Left ventricle myocardium inferior (tissue), 1 donor: ENCODE data around the gene CSMD2. TPM values are rescaled to one million over a fixed set of nuclear protein-coding genes. Genes with fewer than 3 reads are reported as not detected.

ENCODE experiments used
- DNase-seq: peaks from one replicate; pipeline ENCODE4 v3.0.0-alpha.2; 2020
- H3K27ac ChIP-seq: fragments of 200-600 bp; replicated peaks from 2 replicates; pipeline ENCODE4 v1.8.0; 2021
- H3K27me3 ChIP-seq: fragments of 200-600 bp; 2 replicates; pipeline ENCODE4 v1.8.0; 2021; ENCODE audit warnings: low read depth
- H3K36me3 ChIP-seq: fragments of 200-600 bp; 2 replicates; pipeline ENCODE4 v1.8.0; 2021
- H3K4me1 ChIP-seq: fragments of 200-600 bp; 2 replicates; pipeline ENCODE4 v1.8.0; 2021
- H3K4me3 ChIP-seq: fragments of 200-600 bp; 2 replicates; pipeline ENCODE4 v1.8.0; 2021; ENCODE audit warnings: mild to moderate bottlenecking, moderate library complexity
- H3K9me3 ChIP-seq: fragments of 200-600 bp; replicated peaks from 2 replicates; pipeline ENCODE4 v1.8.0; 2021
- CTCF ChIP-seq: fragments of 200-600 bp; IDR thresholded peaks from 2 replicates; pipeline ENCODE4 v1.8.0; 2021; ENCODE audit warnings: antibody characterized with exemption, mild to moderate bottlenecking, borderline replicate concordance
- intact Hi-C: fragments of 100-400 bp; cut with micrococcal nuclease; formaldehyde crosslinking; loops from one replicate; pipeline ENCODE4 v1.11.0; 2022
- total RNA-seq: library from RNA; stranded (reverse); fragmentation: NEBNext Ultra II Directional; extraction: Animal tissue kit (Norgen Biotek cat#: 25700); gene quantifications from one replicate; pipeline ENCODE4 v1.2.1, GENCODE V29; 2021
- donor health status: DM: no; HTN: yes; CAD: no; lungs with severe emphysema.

CSMD2 gene
- total RNA-seq, 1 donor from 2014 or later, result 0.14 TPM

- no peaks in the 10 kb centered on the region for H3K36me3 ChIP-seq
- H3K9me3 ChIP-seq, result no peaks in the 10 kb centered on the region
- H3K4me1 ChIP-seq, result no peaks in the 10 kb centered on the region
- intact Hi-C loops, result no loop called here
- H3K4me3 ChIP-seq, result no peak overlapping the region
- peaks cover 58% of the 10 kb centered on the region for H3K27me3 ChIP-seq
- H3K27ac ChIP-seq, result no peak overlapping the region
- no peak for DNase-seq
- no peak for TF ChIP-seq CTCF
Measured at GRCh38 chr1:33821291-33821690, 343.7 kb downstream of the CSMD2 start.

- H3K4me3 ChIP-seq, result no peak overlapping the region
- H3K36me3 ChIP-seq, result no peaks in the 10 kb centered on the region
- H3K27me3 ChIP-seq, result peaks cover 60% of the 10 kb centered on the region
- no peak overlapping the region for H3K27ac ChIP-seq
- TF ChIP-seq CTCF, result no peak
- intact Hi-C loops, result no loop called here
- H3K4me1 ChIP-seq, result no peaks in the 10 kb centered on the region
- DNase-seq, result no peak
- H3K9me3 ChIP-seq, result no peaks in the 10 kb centered on the region
Measured at GRCh38 chr1:33820804-33821203, 344.2 kb downstream of the CSMD2 start.

- H3K4me3 ChIP-seq, result no peak overlapping the region
- DNase-seq, result no peak
- H3K9me3 ChIP-seq, result no peaks in the 10 kb centered on the region
- peaks cover 60% of the 10 kb centered on the region for H3K27me3 ChIP-seq
- no peak overlapping the region for H3K27ac ChIP-seq
- intact Hi-C loops, result no loop called here
- no peaks in the 10 kb centered on the region for H3K36me3 ChIP-seq
- no peak for TF ChIP-seq CTCF
- H3K4me1 ChIP-seq, result no peaks in the 10 kb centered on the region
Measured at GRCh38 chr1:33819913-33820311, 345.1 kb downstream of the CSMD2 start.

GRCh38 chr1:33819290-33819912, 345.6 kb downstream of the CSMD2 start:
- DNase-seq, result no peak
- peaks cover 60% of the 10 kb centered on the region for H3K27me3 ChIP-seq

GRCh38 chr1:33818071-33818470, 347.0 kb downstream of the CSMD2 start:
- no peaks in the 10 kb centered on the region for H3K9me3 ChIP-seq
- intact Hi-C loops, result no loop called here
- TF ChIP-seq CTCF, result no peak

More at GRCh38 chr1:33819290-33819912, 345.6 kb downstream of the CSMD2 start:
- H3K4me1 ChIP-seq, result no peaks in the 10 kb centered on the region
- intact Hi-C loops, result no loop called here
- H3K27ac ChIP-seq, result no peak overlapping the region
- no peaks in the 10 kb centered on the region for H3K9me3 ChIP-seq
- no peaks in the 10 kb centered on the region for H3K36me3 ChIP-seq
- no peak for TF ChIP-seq CTCF
- H3K4me3 ChIP-seq, result no peak overlapping the region

More at GRCh38 chr1:33818071-33818470, 347.0 kb downstream of the CSMD2 start:
- H3K27me3 ChIP-seq, result peaks cover 51% of the 10 kb centered on the region
- H3K27ac ChIP-seq, result no peak overlapping the region
- no peaks in the 10 kb centered on the region for H3K4me1 ChIP-seq
- H3K36me3 ChIP-seq, result no peaks in the 10 kb centered on the region
- DNase-seq, result no peak
- H3K4me3 ChIP-seq, result no peak overlapping the region
